Renal pelvis (tissue), 4 donors: ENCODE data around the gene DNM1. TPM values are rescaled to one million over a fixed set of nuclear protein-coding genes. Genes with fewer than 3 reads are reported as not detected.
A peak's percentile ranks its signal among the peaks of the same experiment; 100 is the strongest.
"Not testable (repeated sequence)": the region's sequence is repeated elsewhere in the genome, so short reads cannot be mapped to it uniquely, and the experiment has no call there.

ENCODE experiments used
- DNase-seq: peaks from one replicate; pipeline ENCODE4 v3.0.0-alpha.2; 2013
- polyA plus RNA-seq, 3 donors: library from polyadenylated mRNA; unstranded; fragments of 120-200 nt; gene quantifications; one replicate each; pipeline ENCODE4 v1.2.1, GENCODE V29; 2013; ENCODE audit not compliant: insufficient read length in 3 of 3

DNM1 gene
- polyA plus RNA-seq, 3 donors: 91.2 to 305 (median 248) TPM

DNA sequence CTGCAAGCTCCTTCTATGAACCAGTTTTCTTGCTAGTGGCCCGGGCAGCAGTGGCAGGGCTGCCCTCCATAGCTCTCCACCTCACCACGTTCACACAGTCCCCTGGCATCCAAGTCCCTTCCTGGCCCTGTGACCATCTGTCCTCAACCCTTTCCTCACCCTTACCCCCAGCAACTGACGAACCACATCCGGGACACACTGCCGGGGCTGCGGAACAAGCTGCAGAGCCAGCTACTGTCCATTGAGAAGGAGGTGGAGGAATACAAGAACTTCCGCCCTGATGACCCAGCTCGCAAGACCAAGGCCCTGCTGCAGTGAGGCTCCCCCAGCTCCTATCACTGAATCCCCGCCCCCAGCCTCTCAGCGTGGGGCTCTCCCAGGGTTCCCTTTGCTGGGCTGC, 18.8 kb downstream of the DNM1 start:
- DNase-seq: no peak

GRCh38 chr9:128222880-128223670, 19.9 kb downstream of the DNM1 start:
- no peak for DNase-seq

- DNase-seq: no peak
Observed at GRCh38 chr9:128224877-128225276, 21.7 kb downstream of the DNM1 start.

GRCh38 chr9:128225770-128226411, 22.7 kb downstream of the DNM1 start:
- no peak for DNase-seq

DNA sequence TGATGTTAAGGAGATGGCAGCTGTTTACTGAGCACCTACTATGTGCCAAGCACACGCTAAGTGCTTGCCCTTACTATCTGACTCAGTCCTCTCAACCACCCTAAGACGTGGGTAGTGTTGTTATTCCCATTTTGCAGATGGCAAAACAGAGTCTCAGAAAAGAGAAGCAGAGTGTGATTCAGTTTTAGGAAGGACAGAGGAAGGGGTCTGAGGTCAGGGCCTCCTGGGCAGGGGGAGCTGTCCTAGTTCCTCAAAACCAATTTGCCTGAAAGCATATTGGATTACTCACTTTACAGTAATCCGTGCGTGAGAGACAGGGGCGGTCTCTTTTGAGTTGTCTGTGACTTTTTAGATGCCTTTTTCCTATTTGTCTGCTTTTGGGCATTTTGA, 23.2 kb downstream of the DNM1 start:
- DNase-seq: no peak

GRCh38 chr9:128230897-128231296, 27.7 kb downstream of the DNM1 start:
- DNase-seq: not testable (repeated sequence)

GRCh38 chr9:128231638-128232527, 28.7 kb downstream of the DNM1 start:
- no peak for DNase-seq

GRCh38 chr9:128232528-128233428, 29.6 kb downstream of the DNM1 start:
- DNase-seq: no peak

DNA sequence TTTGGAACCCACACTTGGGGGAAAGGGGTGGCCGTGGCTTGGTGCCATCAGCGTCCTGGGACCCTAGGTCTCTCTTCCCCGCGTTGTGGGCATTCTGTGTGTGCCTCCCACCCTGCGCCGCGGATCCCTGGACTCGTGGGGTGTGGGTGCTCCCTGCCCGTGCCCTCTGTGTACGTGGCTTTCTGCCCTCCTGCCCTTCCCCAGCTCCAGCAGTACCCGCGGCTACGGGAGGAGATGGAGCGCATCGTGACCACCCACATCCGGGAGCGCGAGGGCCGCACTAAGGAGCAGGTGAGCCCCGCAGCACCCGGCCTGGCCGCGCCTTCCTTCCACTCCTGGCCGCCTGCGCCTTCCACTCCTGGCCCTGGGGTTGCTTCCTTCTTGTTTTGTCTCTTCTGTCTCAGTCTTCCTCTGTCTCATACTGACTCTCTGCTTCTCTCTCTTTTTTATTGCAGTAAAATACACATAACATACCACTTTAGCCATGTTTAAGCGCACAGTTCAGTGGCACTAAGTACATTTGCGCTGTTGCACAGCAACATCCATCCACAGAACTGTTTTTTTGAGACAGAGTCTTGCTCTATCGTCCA, 30.7 kb downstream of the DNM1 start:
- no peak for DNase-seq

DNA sequence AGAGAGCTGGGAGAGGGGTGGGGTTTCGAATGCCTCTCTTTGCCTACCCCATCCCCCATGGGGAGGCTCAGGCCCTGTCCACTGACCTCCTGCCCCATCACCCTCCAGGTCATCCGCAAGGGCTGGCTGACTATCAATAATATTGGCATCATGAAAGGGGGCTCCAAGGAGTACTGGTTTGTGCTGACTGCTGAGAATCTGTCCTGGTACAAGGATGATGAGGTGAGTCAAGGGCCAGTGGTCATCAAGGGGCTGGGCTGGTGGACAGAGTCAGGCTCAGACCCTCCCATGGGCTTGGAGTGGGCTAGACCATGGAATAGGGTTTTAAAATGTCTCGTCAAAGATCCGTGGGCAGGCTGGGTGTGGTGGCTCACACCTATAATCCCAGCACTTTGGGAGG, 38.9 kb downstream of the DNM1 start:
- no peak for DNase-seq

- DNase-seq: no peak
Observed at GRCh38 chr9:128242828-128243214, 39.6 kb downstream of the DNM1 start.

- peak; percentile 55 for DNase-seq
Observed at GRCh38 chr9:128243215-128244018, 40.2 kb downstream of the DNM1 start.

- no peak for DNase-seq
Observed at GRCh38 chr9:128244091-128244836, 41.1 kb downstream of the DNM1 start.

- DNase-seq: peak; percentile 91
Observed at GRCh38 chr9:128244837-128245231, 41.7 kb downstream of the DNM1 start.

DNA sequence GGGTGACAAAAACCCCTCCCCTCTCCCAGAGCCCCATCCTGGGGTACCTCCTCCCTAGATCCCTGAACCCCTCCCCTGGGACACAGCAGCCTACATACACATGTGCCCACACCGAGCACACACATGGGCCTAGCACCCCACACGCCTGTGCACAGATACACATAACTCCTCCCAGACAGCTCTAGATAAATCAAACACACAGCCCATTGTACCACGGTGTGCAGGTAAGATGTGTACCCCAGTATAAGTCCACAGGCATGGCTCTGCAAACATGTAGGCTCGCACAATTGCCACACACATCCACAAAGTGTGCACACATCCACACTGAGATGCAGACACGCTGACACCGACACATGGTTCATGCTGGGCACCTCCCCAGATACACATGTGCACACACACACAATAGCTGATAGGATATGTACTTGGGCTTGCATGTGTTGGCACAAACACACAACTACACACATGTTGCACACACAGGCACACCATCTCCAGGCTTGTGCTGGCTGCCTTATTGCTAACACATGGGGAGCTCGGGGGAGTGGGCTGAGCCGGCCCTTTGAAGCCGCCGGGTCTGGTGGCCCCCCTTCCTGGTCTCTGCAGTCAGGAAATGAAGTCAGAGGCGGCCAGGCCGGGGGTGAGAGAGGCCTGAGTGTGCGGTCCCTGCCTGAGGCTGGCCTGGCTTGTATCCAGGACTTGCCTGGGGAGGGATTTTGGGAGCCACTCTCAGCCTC, 42.4 kb downstream of the DNM1 start:
- DNase-seq: peak; percentile 83

DNA sequence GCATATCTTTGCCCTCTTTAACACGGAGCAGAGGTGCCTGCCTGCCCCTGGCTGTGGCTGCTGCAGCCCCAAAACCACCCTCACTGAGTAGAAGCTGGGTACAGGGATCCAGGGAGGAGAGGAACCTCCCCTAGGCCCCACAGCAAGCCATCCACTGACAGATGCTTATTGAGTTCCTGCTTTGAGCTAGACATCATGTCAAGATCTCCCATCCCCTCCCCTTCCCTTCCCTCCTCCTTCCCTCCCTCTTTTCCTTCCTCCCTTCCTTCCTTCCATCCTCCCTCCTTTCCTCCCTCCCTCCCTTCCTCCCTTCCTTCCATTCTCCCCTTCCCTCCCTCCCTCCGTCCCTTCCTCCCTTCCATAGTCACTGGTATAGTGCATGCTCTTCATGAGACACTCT, 43.3 kb downstream of the DNM1 start:
- DNase-seq: no peak

- DNase-seq: no peak
Observed at GRCh38 chr9:128247226-128247803, 44.1 kb downstream of the DNM1 start.

- DNase-seq: no peak
Observed at GRCh38 chr9:128249558-128249907, 46.4 kb downstream of the DNM1 start.
